Endothelial cell of umbilical vein (primary cell): ENCODE measurements around the gene MPL. TPM values are rescaled to one million over a fixed set of nuclear protein-coding genes. Genes with fewer than 3 reads are reported as not detected.

Experiments used
- BruUV-seq: library from RNA; stranded (reverse); fragments of 400-500 nt; replicated peaks from 2 replicates; lab custom pipeline; 2021; lab: Mats Ljungman, UMichigan
- CTCF ChIA-PET: fragments of 300-600, 350-600 bp; sonication (Branson Sonifier 250); formaldehyde crosslinking; loops from one replicate; lab custom pipeline; 2021; ENCODE audit warnings: antibody characterized with exemption, inconsistent platforms; lab: Charles Lee
- POLR2A ChIA-PET: fragments of 300-600, 350-600 bp; sonication (Branson Sonifier 250); formaldehyde crosslinking; loops from one replicate; lab custom pipeline; 2021; ENCODE audit warnings: antibody characterized with exemption, inconsistent platforms; lab: Charles Lee
- DNase-seq: peaks from one replicate; pipeline ENCODE4 v3.0.0-alpha.2; 2011; ENCODE audit warnings: low read depth, low spot score
- FAIRE-seq: peaks from 2 replicates; lab custom pipeline; 2011; peaks lifted over from hg19 to GRCh38; lab: Jason Lieb, UNC
- H2AFZ ChIP-seq: 2 replicates; pipeline ENCODE4 v1.6.0; 2012; ENCODE audit warnings: low read depth, low read length, control low read depth, inconsistent platforms
- H3K27ac ChIP-seq: 2 replicates; pipeline ENCODE4 v1.5.1; 2011; ENCODE audit warnings: low read depth, mild to moderate bottlenecking, control low read depth, low read length, moderate library complexity; ENCODE audit not compliant: insufficient read depth
- H3K27me3 ChIP-seq, 2 experiments: 2 replicates each; pipeline versions ENCODE4 v1.6.0 to v1.6.1; 2011; ENCODE audit warnings: low read length in 2 of 2, mixed read lengths in 1 of 2; ENCODE audit not compliant: control insufficient read depth in 2 of 2, insufficient read depth in 2 of 2
- H3K36me3 ChIP-seq, 2 experiments: 2 replicates in 1 of 2; 3 replicates in 1 of 2; pipeline ENCODE4 v1.5.1; 2011; ENCODE audit warnings: low read length in 2 of 2, mild to moderate bottlenecking in 1 of 2, moderate library complexity in 1 of 2; ENCODE audit not compliant: control insufficient read depth in 2 of 2, insufficient read depth in 2 of 2; ENCODE audit errors: extremely low read depth in 1 of 2
- H3K4me1 ChIP-seq: 3 replicates; pipeline ENCODE4 v1.5.1; 2011; ENCODE audit warnings: mild to moderate bottlenecking, low read length; ENCODE audit not compliant: control insufficient read depth, insufficient read depth; ENCODE audit errors: extremely low read depth
- H3K4me2 ChIP-seq: 2 replicates; pipeline ENCODE4 v1.6.1; 2011; ENCODE audit warnings: low read length, control low read depth, mixed read lengths; ENCODE audit not compliant: insufficient read depth
- H3K4me3 ChIP-seq, 3 experiments: fragments of 200-600 bp in 1 of 3; sonication (generic), shearing (Covaris generic) in 1 of 3; replicated peaks in 1 of 3; 2 replicates each; pipeline ENCODE4 v1.5.1; 2011 to 2016; ENCODE audit warnings: control low read depth in 3 of 3, low read length in 3 of 3, mild to moderate bottlenecking in 2 of 3, inconsistent platforms in 1 of 3, low read depth in 1 of 3, moderate library complexity in 1 of 3; ENCODE audit not compliant: insufficient read depth in 1 of 3
- H3K79me2 ChIP-seq: 2 replicates; pipeline ENCODE4 v1.6.0; 2012; ENCODE audit warnings: low read length, inconsistent platforms; ENCODE audit not compliant: control insufficient read depth, insufficient read depth
- H3K9ac ChIP-seq: replicated peaks from 2 replicates; pipeline ENCODE3; 2011; ENCODE audit warnings: low read length, control low read depth; ENCODE audit not compliant: insufficient read depth; ENCODE audit errors: extremely low read depth
- H3K9me1 ChIP-seq: replicated peaks from 3 replicates; pipeline ENCODE4 v1.6.0; 2011; ENCODE audit warnings: mild to moderate bottlenecking, low read length; ENCODE audit not compliant: control insufficient read depth, insufficient read depth; ENCODE audit errors: extremely low read depth
- H3K9me3 ChIP-seq: replicated peaks from 2 replicates; pipeline ENCODE4 v1.5.1; 2012; ENCODE audit warnings: low read length, inconsistent platforms; ENCODE audit not compliant: control insufficient read depth, insufficient read depth
- H4K20me1 ChIP-seq: replicated peaks from 2 replicates; pipeline ENCODE3; 2011; ENCODE audit warnings: mild to moderate bottlenecking, low read length; ENCODE audit not compliant: control insufficient read depth, insufficient read depth; ENCODE audit errors: extremely low read depth
- EZH2 ChIP-seq: IDR thresholded peaks from 2 replicates; pipeline ENCODE4 v1.6.1; 2012; ENCODE audit warnings: borderline replicate concordance, low read depth, mild to moderate bottlenecking, moderate library complexity, low read length, inconsistent platforms; ENCODE audit not compliant: severe bottlenecking
- FOS ChIP-seq: IDR thresholded peaks from 2 replicates; pipeline ENCODE4 v1.6.1; 2011; ENCODE audit warnings: mild to moderate bottlenecking, low read length, moderate library complexity, borderline replicate concordance; ENCODE audit not compliant: insufficient read depth
- GATA2 ChIP-seq: IDR thresholded peaks from 2 replicates; pipeline ENCODE4 v1.7.0; 2011; ENCODE audit warnings: low read depth, mild to moderate bottlenecking, moderate library complexity, mixed read lengths, low read length; ENCODE audit not compliant: insufficient read length, insufficient read depth
- JUN ChIP-seq: IDR thresholded peaks from 2 replicates; pipeline ENCODE4 v1.6.1; 2011; ENCODE audit warnings: borderline replicate concordance, low read depth; ENCODE audit not compliant: insufficient read length, insufficient read depth
- MYC ChIP-seq: IDR thresholded peaks from one replicate; pipeline ENCODE4 v1.6.1; 2011; ENCODE audit warnings: mild to moderate bottlenecking, low read depth, low read length
- POLR2A ChIP-seq: IDR thresholded peaks from 2 replicates; pipeline ENCODE4 v1.6.1; 2012; ENCODE audit warnings: low read depth, mild to moderate bottlenecking, control low read depth, low read length
- POLR2AphosphoS5 ChIP-seq: IDR thresholded peaks from 2 replicates; pipeline ENCODE4 v1.6.1; 2012; ENCODE audit warnings: low read depth, mild to moderate bottlenecking, control low read depth, low read length, moderate library complexity; ENCODE audit not compliant: insufficient read depth
- dilution Hi-C: fragments of 300-500 bp; cut with MboI; formaldehyde crosslinking; loops from one replicate; pipeline ENCODE4 v1.15.0; 2019; ENCODE audit warnings: low sequenced_read_pairs; ENCODE audit not compliant: extremely low pct_ligation_motif_present
- intact Hi-C: fragments of 100-400 bp; cut with micrococcal nuclease; formaldehyde crosslinking; loops from one replicate; pipeline ENCODE4 v1.10.0; 2022
- polyA plus RNA-seq, 4 experiments: library from polyadenylated mRNA; depleted of rRNA in 3 of 4; stranded (reverse) in 3 of 4; unstranded in 1 of 4; fragments of >200 nt; gene quantifications; 2 replicates each; pipeline versions ENCODE4 v1.2.1 to v1.2.3, GENCODE V29; 2011 to 2012; ENCODE audit warnings: missing spikeins in 1 of 4
- total RNA-seq: library from RNA; stranded (reverse); gene quantifications from 2 replicates; pipeline ENCODE4 v1.2.3, GENCODE V29; 2021
- TF ChIP-seq, protein P1 (sequence below): IDR thresholded peaks from 2 replicates; pipeline ENCODE4 v1.6.1; 2011; ENCODE audit not compliant: insufficient read depth, insufficient read length
- TF ChIP-seq, protein P2 (sequence below), 2 donors: IDR thresholded peaks; 1 replicate in 1 of 2; 2 replicates in 1 of 2; pipeline ENCODE4 v1.5.1; 2011; ENCODE audit warnings: low read length in 2 of 2, mild to moderate bottlenecking in 2 of 2, moderate library complexity in 2 of 2, control low read depth in 1 of 2, inconsistent platforms in 1 of 2, low read depth in 1 of 2; ENCODE audit not compliant: insufficient read depth in 1 of 2; ENCODE audit errors: extremely low read depth in 1 of 2

Gene MPL
- total and polyA plus RNA-seq, 2 donors (not counting 3 experiments of a cell fraction or from before 2014, with no cell fraction given), result 0.14 to 0.24 TPM

DNA sequence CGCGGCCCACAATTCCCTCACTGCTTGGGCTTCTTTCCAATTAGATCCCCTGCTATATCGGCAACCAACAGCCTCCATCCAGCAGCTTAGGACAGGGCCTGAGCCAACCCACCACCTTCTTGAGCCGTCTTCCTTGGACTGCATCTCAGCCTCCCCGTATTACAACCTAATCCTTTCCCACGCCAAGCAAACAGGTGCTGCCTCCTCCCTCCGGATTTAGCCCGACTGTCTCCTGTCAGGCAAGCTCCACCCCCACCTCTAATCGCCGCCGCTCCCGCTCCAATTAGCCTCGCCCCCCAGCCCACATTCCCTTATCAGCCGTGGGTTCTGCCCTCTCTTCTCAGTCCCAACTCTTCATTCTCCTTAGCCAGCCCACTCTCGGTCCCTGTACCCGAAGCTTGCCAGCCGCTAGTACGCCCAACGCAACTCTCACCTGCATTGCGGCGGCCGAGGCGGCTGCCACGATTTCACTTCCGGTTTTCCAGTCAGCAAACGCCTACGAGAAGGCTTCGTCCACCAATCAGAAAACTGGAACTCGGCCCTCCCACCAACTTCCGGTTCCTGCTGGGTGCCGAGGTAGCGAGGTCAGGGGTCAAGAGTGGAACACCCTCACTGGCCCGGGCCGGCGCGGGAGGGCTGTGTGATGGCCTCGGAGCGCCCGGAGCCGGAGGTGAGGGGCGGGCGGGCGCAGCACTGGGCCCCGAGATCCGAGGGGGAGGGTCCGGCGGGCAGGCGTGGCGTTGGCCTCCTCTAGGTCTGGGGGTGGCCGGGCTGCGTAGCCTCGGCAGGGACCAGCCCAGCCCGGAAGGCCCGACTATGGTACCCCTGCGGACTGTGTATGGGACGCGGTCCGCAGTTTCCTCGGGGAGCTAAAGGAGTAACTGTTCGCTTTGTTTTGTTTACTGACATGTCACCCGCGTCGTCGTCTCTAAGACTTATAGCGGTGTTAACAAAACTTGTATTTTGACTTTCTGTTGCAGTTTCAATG is 52.0 kb downstream of the MPL start, which contains the start of the genes MED8 and SZT2:
Gene MED8 (minus strand): TSS at position 475 of the 988 bp plus-strand sequence. CDS start 36 bp downstream, at position 439.
Gene SZT2 (plus strand): TSS at position 574 of the 988 bp plus-strand sequence. CDS start 70 bp downstream, at position 644.
- CTCF ChIA-PET, result interaction anchor here (1.4 to 3.7 kb wide), 3 partner anchors 25 to 163 kb away, joined by 4 to 13 read pairs (median 10); partner anchors contain the start of gene CDC20
- TSS peak; percentile 68 for BruUV-seq
- TF ChIP-seq GATA2 (no peak), EZH2 (no peak), POLR2A (peak; percentile 83)

GRCh38 chr1:43392702-43393101 is 55.1 kb downstream of the MPL start:
- Histone ChIP-seq H3K9me3 (no peaks in the 10 kb centered on the region), H3K4me2 (no peak overlapping the region), H2AFZ (no peak overlapping the region), H3K27me3 (no peaks in the 10 kb centered on the region), H3K4me3 (no peak overlapping the region), H3K36me3 (peaks cover 0 to 2% of the 10 kb centered on the region in 2 experiments), H3K9me1 (no peaks in the 10 kb centered on the region), H3K79me2 (peaks cover 31% of the 10 kb centered on the region), H4K20me1 (no peaks in the 10 kb centered on the region), H3K9ac (no peak overlapping the region), H3K27ac (no peak overlapping the region), H3K4me1 (peaks cover 18% of the 10 kb centered on the region)
- DNase-seq, result no peak
- intact Hi-C loops, result no loop called here
- ChIA-PET CTCF (interaction anchor here (2.7 kb wide), 1 partner anchor 22 kb away, joined by 7 read pairs; no protein-coding TSS in a partner anchor), POLR2A (no interaction called here)
- no TSS peak for BruUV-seq
- dilution Hi-C loops, result no loop called here
- TF ChIP-seq, protein P1, sequence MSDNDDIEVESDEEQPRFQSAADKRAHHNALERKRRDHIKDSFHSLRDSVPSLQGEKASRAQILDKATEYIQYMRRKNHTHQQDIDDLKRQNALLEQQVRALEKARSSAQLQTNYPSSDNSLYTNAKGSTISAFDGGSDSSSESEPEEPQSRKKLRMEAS, result no peak
- TF ChIP-seq EZH2, result no peak
- TF ChIP-seq FOS, result no peak
- no peak for TF ChIP-seq MYC
- TF ChIP-seq GATA2, result no peak
- TF ChIP-seq, protein P2, sequence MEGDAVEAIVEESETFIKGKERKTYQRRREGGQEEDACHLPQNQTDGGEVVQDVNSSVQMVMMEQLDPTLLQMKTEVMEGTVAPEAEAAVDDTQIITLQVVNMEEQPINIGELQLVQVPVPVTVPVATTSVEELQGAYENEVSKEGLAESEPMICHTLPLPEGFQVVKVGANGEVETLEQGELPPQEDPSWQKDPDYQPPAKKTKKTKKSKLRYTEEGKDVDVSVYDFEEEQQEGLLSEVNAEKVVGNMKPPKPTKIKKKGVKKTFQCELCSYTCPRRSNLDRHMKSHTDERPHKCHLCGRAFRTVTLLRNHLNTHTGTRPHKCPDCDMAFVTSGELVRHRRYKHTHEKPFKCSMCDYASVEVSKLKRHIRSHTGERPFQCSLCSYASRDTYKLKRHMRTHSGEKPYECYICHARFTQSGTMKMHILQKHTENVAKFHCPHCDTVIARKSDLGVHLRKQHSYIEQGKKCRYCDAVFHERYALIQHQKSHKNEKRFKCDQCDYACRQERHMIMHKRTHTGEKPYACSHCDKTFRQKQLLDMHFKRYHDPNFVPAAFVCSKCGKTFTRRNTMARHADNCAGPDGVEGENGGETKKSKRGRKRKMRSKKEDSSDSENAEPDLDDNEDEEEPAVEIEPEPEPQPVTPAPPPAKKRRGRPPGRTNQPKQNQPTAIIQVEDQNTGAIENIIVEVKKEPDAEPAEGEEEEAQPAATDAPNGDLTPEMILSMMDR (IDR thresholded peaks at IDR 0.05; ENCODE audit: extremely low read depth in 1 of 2, insufficient read depth in 1 of 2, low read depth in 1 of 2, low read length in 2 of 2), result no peak
- TF ChIP-seq JUN, result no peak
- TF ChIP-seq POLR2AphosphoS5, result no peak
- no peak for TF ChIP-seq POLR2A
- FAIRE-seq, result no peak

More for the DNA sequence above, 52.0 kb downstream of the MPL start, which contains the start of the genes MED8 and SZT2:
- POLR2A ChIA-PET, result interaction anchor here (0.7 to 1.2 kb wide), 2 partner anchors 12 to 25 kb away, joined by 3 to 5 read pairs; no protein-coding TSS in a partner anchor
- dilution Hi-C loops (no loop called here), intact Hi-C loops (loop anchor here (1.0 kb wide), 1 partner anchor 16 kb away; no protein-coding TSS in a partner anchor)
- Histone ChIP-seq H3K9ac (peak within 1 kb of the TSS; percentile 87), H4K20me1 (no peaks in the 10 kb centered on the region), H3K27ac (peak within 1 kb of the TSS; percentile 70), H3K4me2 (peak within 1 kb of the TSS; percentile 94), H2AFZ (peak within 1 kb of the TSS; percentile 93), H3K79me2 (peaks cover 34% of the 10 kb centered on the region), H3K9me1 (no peaks in the 10 kb centered on the region), H3K9me3 (no peaks in the 10 kb centered on the region), H3K4me1 (peaks cover 18% of the 10 kb centered on the region), H3K36me3 (peaks cover 6 to 26% of the 10 kb centered on the region in 2 experiments), H3K4me3 (peak within 1 kb of the TSS; percentile 83 to 98 (median 96)), H3K27me3 (no peaks in the 10 kb centered on the region)
- peak; percentile 97 for DNase-seq
- FAIRE-seq, result peak; percentile 94
